GM19468 (cell line): ENCODE measurements around the gene GPR21.

Source experiments
- ATAC-seq: cut with Tn5 transposase; IDR thresholded peaks from one replicate; pipeline ENCODE4 v1.9.1; 2021; ENCODE audit warnings: mild to moderate bottlenecking, moderate library complexity, moderate number of reproducible peaks; ENCODE audit not compliant: unreplicated experiment; ENCODE audit errors: extremely low read depth

GPR21 gene

DNA sequence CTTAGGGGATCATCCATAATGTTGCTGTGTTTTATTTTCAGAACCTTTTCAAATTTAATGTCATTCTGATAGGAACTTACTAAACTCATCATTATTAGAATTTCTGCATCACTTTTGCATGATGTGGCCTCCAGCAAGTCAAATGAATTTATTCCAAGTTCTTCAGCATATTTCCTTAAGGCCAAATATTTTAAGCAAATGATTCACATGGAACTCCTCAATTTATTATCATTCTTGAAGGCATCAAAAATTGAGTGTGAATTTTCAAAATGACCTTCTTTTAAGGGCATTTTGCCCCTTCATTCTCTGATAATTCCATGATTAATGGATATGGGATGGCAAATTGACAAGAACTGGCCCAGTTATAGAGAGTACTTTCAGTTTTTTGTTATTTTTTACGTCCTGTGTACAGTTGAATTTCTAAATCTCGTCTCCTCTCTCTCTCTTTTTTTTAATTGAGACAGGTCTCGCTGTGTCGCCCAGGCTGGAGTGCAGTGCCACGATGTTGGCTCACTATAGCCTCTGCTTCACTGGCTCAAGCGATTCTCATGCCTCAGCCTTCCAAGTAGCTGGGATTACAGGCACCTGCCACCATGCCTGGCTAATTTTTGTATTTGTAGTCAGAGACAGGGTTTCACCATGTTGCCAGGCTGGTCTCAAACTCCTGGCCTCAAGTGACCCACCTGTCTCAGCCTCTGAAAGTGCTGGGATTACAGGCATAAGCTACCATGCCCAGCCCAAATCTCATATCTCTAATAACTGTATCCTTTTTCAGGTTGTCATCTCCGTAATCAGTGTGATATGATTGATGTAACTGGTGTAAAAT lies 29.1 kb downstream of the GPR21 start:
- ATAC-seq = no peak

DNA sequence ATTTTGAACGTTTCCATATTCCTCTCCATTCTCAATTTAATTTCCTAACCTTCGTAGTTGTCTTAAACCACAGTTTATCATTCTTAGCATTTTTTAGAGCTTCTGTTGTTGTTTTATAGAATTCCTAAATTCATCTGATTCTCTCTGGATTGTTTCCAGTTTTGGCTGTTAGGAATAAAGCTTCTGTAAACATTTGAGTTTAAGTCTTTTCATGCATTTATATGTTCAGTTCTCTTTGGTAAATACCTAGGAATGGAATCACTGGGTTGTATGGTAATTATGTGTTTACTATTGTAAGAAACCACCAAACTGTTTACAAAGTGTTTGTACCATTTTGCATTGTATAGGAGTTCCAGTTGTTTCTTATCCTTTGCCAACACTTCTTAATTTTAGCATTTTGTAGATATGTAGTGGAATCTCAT lies 29.7 kb downstream of the GPR21 start:
- ATAC-seq = no peak

DNA sequence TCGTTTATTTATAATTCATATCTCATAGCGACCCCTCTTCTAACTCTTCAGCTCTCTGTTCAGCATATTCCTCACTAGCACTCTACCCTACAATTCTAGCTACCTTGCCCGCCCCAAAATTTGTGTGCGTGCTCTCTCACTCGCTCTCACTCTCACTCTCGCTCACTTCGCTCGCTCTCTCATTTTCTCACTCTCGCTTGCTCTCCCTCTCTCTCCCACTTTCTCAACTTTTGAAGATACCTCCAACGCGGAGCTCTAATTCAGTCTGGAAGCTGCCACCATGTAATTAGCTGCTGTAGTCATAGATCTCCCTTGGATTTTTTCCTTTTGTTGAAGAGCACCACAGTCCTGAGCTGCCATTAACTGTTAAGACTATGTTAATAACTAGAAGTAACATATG lies 30.4 kb downstream of the GPR21 start:
- no peak for ATAC-seq

DNA sequence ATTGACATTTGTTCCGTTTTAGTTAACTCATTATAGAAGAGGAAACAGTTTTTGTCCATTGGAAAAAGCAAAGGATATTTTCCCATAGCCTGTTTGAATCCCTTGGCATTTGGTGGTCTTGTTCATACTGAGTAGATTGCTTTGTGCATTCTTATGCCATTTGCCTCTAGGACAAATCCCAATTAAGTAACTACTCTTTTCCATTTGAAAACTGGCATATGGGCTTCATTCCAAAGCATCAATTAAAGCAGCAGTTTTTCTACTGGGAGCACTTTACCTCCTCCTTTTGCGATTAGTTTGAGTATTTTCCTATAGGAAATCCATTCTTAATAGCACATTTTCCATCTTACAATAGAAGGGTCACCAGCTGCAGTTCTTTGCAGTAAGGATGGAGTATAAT lies 31.2 kb downstream of the GPR21 start:
- ATAC-seq = no peak

- ATAC-seq = no peak
Measured at GRCh38 chr9:123065196-123065595, 31.7 kb downstream of the GPR21 start.

- no peak for ATAC-seq
Measured at GRCh38 chr9:123067136-123067535, 33.7 kb downstream of the GPR21 start.

- no peak for ATAC-seq
Measured at GRCh38 chr9:123069010-123069481, 35.6 kb downstream of the GPR21 start.

DNA sequence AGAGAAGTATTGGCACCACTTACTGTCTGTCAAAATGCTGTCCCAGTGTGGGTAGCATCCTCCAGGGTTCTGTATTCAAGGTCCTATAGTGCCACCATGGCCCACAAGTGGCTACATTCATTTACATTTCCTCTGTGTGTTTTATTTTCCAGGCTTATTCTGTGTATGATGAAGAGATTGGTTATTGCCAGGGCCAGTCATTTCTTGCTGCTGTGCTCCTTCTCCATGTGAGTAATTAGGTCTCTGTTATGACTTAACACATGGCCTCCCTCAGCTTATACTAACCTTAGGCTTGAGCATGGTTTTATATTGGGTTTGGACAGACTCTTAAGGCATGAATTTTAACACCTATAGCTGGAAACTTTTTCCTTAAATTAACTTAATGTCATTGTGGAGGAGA lies 36.7 kb downstream of the GPR21 start:
- ATAC-seq = no peak

- ATAC-seq = no peak
Measured at GRCh38 chr9:123072407-123072995, 39.0 kb downstream of the GPR21 start.

GRCh38 chr9:123073441-123073840 lies 40.0 kb downstream of the GPR21 start:
- no peak for ATAC-seq

- ATAC-seq = no peak
Measured at GRCh38 chr9:123073991-123074422, 40.5 kb downstream of the GPR21 start.

- no peak for ATAC-seq
Measured at GRCh38 chr9:123074628-123075027, 41.2 kb downstream of the GPR21 start.

- ATAC-seq = no peak
Measured at GRCh38 chr9:123080444-123080843, 47.0 kb downstream of the GPR21 start.

GRCh38 chr9:123081824-123082223 lies 48.4 kb downstream of the GPR21 start:
- no peak for ATAC-seq

DNA sequence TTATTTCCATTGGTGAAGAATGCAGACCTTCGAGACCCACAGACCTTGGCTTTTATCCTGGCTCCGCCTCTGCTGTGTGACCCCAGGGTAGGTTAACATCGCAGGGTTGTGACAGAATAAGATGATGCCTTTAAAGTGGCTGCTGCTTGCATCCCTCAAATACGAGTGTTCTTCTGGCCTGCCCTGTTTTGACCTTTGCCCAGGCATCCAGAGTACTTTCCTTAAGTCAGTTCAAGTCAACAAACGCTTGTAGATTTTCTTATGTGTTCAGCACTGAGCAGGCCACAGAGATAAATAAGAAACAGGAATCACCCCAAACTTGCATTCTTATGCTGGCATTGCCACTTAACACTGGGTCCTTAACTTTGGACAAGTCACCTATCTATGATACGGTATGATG lies 50.2 kb downstream of the GPR21 start:
- ATAC-seq = no peak

DNA sequence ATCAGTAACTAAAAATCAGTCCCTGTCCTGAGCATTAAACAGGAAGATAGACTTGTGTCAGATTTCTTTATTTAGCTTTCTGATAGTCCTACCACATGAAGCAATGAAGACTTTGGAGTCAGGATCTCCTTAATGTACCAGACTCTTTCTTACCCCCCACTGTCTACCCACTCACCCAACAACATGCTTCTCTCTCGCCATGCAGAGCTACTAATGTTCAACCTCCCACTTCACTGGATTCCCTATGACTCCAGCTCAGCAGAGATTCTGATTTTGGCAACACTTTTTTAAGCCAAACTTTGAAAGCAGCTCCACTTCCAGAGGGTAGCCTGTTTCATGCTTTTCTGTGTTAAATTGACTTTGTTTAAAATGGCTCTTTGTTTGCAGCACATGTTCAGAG lies 50.8 kb downstream of the GPR21 start:
- no peak for ATAC-seq
